ENCODE results near the gene KRTAP4-9. TPM values are rescaled to one million over a fixed set of nuclear protein-coding genes. Genes with fewer than 3 reads are reported as not detected.
"Not testable (repeated sequence)": the region's sequence is repeated elsewhere in the genome, so short reads cannot be mapped to it uniquely, and the experiment has no call there.

The KRTAP4-9 gene
- total RNA-seq, 1 experiment from 2014 or later, result not detected

DNA sequence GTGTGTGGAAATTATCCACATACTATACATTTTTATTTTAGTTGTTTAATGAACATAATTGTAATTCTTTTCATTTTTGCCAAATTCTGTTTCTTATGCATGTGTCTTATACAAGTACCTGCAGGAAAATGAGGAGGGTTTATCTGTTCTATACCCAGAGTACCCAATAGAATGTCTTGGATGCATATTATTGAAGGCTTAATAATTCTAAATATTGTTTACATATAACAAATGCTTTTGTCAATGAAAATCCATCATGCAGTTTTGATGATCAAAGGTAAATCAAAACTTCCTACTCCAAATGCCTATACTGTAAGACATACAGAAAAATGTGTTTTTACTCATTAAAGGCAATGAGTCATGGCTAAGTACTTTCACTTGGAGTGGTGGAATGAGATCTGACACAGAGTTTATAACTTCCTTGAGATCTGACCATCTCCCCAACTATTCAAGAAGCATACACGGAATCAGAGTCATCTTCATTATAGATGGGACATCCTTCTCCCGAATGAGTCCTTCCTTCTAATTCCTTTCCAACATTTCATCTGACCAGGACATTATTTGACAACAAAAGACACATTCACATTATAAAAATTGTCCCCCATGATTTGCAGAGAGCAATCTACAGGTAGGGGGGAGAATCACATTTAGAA is 677 bp upstream of the KRTAP4-9 start:
- H3K27me3 ChIP-seq (ENCODE audit: insufficient read depth, low read length); H3K79me2 ChIP-seq (ENCODE audit: insufficient read depth, low read length); POLR2A ChIA-PET; H2AFZ ChIP-seq (ENCODE audit: low read depth, low read length, poor library complexity, severe bottlenecking); H3K9me3 ChIP-seq (ENCODE audit: control insufficient read depth in 1 of 2, insufficient read depth in 1 of 2, low read depth in 1 of 2, low read length in 2 of 2); H4K20me1 ChIP-seq (ENCODE audit: insufficient read depth); CTCF ChIA-PET; intact Hi-C loops (cut with micrococcal nuclease); DNase-seq (ENCODE audit: low read depth, low spot score); RAD21 ChIA-PET (ENCODE audit: low non-redundant PET in 1 of 2, low total read pairs in 2 of 2, uncharacterized antibody in 2 of 2, unreplicated experiment in 2 of 2); H3K9me2 ChIP-seq (ENCODE audit: insufficient read depth): not testable (repeated sequence)
- peak overlapping the region; percentile 50 for H3K9ac ChIP-seq (ENCODE audit: low read length)
- peak overlapping the region; percentile 75 for H3K27ac ChIP-seq (ENCODE audit: low read depth, low read length)
- peaks cover 0 to 16% of the 10 kb centered on the region in 2 experiments; a peak in 2 of 4 replicates for H3K36me3 ChIP-seq (ENCODE audit: control insufficient read depth in 1 of 2, insufficient read depth in 2 of 2, low read length in 2 of 2)
- H3K4me3 ChIP-seq (replicated peaks in 1 of 2; ENCODE audit: low read depth in 1 of 2, low read length in 2 of 2), result peak overlapping the region; percentile 28 to 44
- TF ChIP-seq JUND (IDR thresholded peaks at IDR 0.05) (peak; percentile 56), FOSL1 (IDR thresholded peaks at IDR 0.05; ENCODE audit: low read depth) (peak; percentile 47; the same call in 1 of the 2 replicates)
- BruUV-seq (replicated peaks), result TSS peak; percentile 97
- peak; percentile 85 for ATAC-seq
- peak overlapping the region; percentile 59 for H3K4me2 ChIP-seq (ENCODE audit: low read length)
- peaks cover 13 to 52% of the 10 kb centered on the region in 2 experiments for H3K4me1 ChIP-seq (ENCODE audit: control insufficient read depth in 1 of 2, insufficient read depth in 2 of 2, low read length in 2 of 2)

DNA sequence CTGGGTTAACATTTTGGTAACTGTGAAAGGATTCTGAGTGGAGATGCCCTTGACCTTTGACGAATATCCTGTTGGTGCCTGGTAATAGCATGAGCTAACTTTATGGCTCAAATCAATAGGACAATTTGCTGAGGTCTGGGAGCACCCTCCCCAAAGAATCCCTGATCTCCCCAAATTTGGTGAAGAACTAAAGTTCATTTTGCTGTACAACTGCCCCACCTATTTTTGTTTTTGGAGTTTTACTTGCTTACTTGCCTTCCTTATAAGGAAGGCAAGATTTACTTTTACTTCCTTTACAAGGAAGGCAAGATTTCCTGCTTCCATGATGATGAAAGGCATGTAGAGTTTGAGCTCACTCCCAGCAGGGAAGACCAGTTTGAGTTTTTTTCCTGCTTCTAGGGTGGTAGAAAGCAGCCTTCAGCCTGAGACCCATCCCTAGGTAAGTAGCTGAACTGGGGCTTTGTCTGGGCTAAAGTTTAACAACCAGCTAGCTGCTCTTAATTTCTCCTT is 2.8 kb downstream of the KRTAP4-9 start:
- Histone ChIP-seq H3K27me3 (ENCODE audit: insufficient read depth, low read length) (no peaks in the 10 kb centered on the region), H3K4me1 (ENCODE audit: control insufficient read depth in 1 of 2, insufficient read depth in 2 of 2, low read length in 2 of 2) (peaks cover 13 to 36% of the 10 kb centered on the region in 2 experiments), H4K20me1 (ENCODE audit: insufficient read depth) (no peaks in the 10 kb centered on the region), H3K9me2 (ENCODE audit: insufficient read depth) (no peaks in the 10 kb centered on the region), H3K36me3 (ENCODE audit: control insufficient read depth in 1 of 2, insufficient read depth in 2 of 2, low read length in 2 of 2) (peaks cover 0 to 23% of the 10 kb centered on the region in 2 experiments; a peak in 2 of 4 replicates), H2AFZ (ENCODE audit: low read depth, low read length, poor library complexity, severe bottlenecking) (peak overlapping the region; percentile 22), H3K9ac (ENCODE audit: low read length) (no peak overlapping the region), H3K79me2 (ENCODE audit: insufficient read depth, low read length) (no peaks in the 10 kb centered on the region), H3K4me3 (replicated peaks in 1 of 2; ENCODE audit: low read depth in 1 of 2, low read length in 2 of 2) (no peak overlapping the region), H3K9me3 (ENCODE audit: control insufficient read depth in 1 of 2, insufficient read depth in 1 of 2, low read depth in 1 of 2, low read length in 2 of 2) (peaks cover 4 to 21% of the 10 kb centered on the region in 2 experiments; a peak in 3 of 4 replicates), H3K27ac (ENCODE audit: low read depth, low read length) (no peak overlapping the region), H3K4me2 (ENCODE audit: low read length) (no peak overlapping the region)
- no peak for ATAC-seq
- no peak for DNase-seq (ENCODE audit: low read depth, low spot score)
- intact Hi-C loops (cut with micrococcal nuclease), result no loop called here
- ChIA-PET POLR2A (no interaction called here), RAD21 (ENCODE audit: low non-redundant PET in 1 of 2, low total read pairs in 2 of 2, uncharacterized antibody in 2 of 2, unreplicated experiment in 2 of 2) (no interaction called here), CTCF (no interaction called here)
- BruUV-seq (replicated peaks), result no TSS peak
- TF ChIP-seq ZFX (IDR thresholded peaks at IDR 0.05), result no peak
- TF ChIP-seq EZH2 (IDR thresholded peaks at IDR 0.05), result no peak
- TF ChIP-seq, protein P1, sequence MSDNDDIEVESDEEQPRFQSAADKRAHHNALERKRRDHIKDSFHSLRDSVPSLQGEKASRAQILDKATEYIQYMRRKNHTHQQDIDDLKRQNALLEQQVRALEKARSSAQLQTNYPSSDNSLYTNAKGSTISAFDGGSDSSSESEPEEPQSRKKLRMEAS (IDR thresholded peaks at IDR 0.05), result no peak
- no peak for TF ChIP-seq EGR1 (IDR thresholded peaks at IDR 0.05; ENCODE audit: low read depth)
- TF ChIP-seq, protein P2, sequence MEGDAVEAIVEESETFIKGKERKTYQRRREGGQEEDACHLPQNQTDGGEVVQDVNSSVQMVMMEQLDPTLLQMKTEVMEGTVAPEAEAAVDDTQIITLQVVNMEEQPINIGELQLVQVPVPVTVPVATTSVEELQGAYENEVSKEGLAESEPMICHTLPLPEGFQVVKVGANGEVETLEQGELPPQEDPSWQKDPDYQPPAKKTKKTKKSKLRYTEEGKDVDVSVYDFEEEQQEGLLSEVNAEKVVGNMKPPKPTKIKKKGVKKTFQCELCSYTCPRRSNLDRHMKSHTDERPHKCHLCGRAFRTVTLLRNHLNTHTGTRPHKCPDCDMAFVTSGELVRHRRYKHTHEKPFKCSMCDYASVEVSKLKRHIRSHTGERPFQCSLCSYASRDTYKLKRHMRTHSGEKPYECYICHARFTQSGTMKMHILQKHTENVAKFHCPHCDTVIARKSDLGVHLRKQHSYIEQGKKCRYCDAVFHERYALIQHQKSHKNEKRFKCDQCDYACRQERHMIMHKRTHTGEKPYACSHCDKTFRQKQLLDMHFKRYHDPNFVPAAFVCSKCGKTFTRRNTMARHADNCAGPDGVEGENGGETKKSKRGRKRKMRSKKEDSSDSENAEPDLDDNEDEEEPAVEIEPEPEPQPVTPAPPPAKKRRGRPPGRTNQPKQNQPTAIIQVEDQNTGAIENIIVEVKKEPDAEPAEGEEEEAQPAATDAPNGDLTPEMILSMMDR (IDR thresholded peaks at IDR 0.05 in 2 of 3, conservative IDR thresholded peaks at IDR 0.05 in 1 of 3; ENCODE audit: borderline replicate concordance in 1 of 3, insufficient read depth in 1 of 3, low read depth in 2 of 3, low read length in 2 of 3), result no peak
- TF ChIP-seq ZNF274 (IDR thresholded peaks at IDR 0.05; ENCODE audit: low read depth, low read length), result no peak
- TF ChIP-seq RAD21 (IDR thresholded peaks at IDR 0.05; ENCODE audit: low read depth), result no peak
- no peak for TF ChIP-seq SIN3A (IDR thresholded peaks at IDR 0.05; ENCODE audit: low read depth)
- TF ChIP-seq, protein P3, sequence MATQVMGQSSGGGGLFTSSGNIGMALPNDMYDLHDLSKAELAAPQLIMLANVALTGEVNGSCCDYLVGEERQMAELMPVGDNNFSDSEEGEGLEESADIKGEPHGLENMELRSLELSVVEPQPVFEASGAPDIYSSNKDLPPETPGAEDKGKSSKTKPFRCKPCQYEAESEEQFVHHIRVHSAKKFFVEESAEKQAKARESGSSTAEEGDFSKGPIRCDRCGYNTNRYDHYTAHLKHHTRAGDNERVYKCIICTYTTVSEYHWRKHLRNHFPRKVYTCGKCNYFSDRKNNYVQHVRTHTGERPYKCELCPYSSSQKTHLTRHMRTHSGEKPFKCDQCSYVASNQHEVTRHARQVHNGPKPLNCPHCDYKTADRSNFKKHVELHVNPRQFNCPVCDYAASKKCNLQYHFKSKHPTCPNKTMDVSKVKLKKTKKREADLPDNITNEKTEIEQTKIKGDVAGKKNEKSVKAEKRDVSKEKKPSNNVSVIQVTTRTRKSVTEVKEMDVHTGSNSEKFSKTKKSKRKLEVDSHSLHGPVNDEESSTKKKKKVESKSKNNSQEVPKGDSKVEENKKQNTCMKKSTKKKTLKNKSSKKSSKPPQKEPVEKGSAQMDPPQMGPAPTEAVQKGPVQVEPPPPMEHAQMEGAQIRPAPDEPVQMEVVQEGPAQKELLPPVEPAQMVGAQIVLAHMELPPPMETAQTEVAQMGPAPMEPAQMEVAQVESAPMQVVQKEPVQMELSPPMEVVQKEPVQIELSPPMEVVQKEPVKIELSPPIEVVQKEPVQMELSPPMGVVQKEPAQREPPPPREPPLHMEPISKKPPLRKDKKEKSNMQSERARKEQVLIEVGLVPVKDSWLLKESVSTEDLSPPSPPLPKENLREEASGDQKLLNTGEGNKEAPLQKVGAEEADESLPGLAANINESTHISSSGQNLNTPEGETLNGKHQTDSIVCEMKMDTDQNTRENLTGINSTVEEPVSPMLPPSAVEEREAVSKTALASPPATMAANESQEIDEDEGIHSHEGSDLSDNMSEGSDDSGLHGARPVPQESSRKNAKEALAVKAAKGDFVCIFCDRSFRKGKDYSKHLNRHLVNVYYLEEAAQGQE (IDR thresholded peaks at IDR 0.05; ENCODE audit: low read depth), result no peak
- no peak for TF ChIP-seq FOSL1 (IDR thresholded peaks at IDR 0.05; ENCODE audit: low read depth)
- no peak for TF ChIP-seq POLR2AphosphoS5 (IDR thresholded peaks at IDR 0.05; ENCODE audit: low read depth, low read length)
- TF ChIP-seq SRF (IDR thresholded peaks at IDR 0.05; ENCODE audit: low read depth), result no peak
- TF ChIP-seq ELF1 (IDR thresholded peaks at IDR 0.05; ENCODE audit: borderline replicate concordance, low read depth), result no peak
- TF ChIP-seq YY1 (IDR thresholded peaks at IDR 0.05; ENCODE audit: extremely low read depth, insufficient replicate concordance, low read depth, low read length), result no peak
